IMR-90 (cell line): ENCODE data around the gene CSNK1D. TPM values are rescaled to one million over a fixed set of nuclear protein-coding genes. Genes with fewer than 3 reads are reported as not detected.

Source experiments
- ATAC-seq: fragments of 200-7000 bp; cut with Tn5 transposase; 2 replicates; pipeline ENCODE4 v1.9.1; 2020; ENCODE audit warnings: low read depth, mild to moderate bottlenecking, moderate library complexity
- BruUV-seq: library from RNA; stranded (reverse); fragments of 400-500 nt; replicated peaks from 2 replicates; lab custom pipeline; 2021; lab: Mats Ljungman, UMichigan
- CTCF ChIA-PET: fragments of 300-600 bp; formaldehyde crosslinking; extraction: SDS; loops from one replicate; lab custom pipeline; 2021; ENCODE audit warnings: antibody characterized with exemption; lab: Yijun Ruan, JAX
- POLR2A ChIA-PET: fragments of 300-600 bp; sonication (Branson Sonifier 250); formaldehyde crosslinking; loops from one replicate; lab custom pipeline; 2022; ENCODE audit warnings: antibody characterized with exemption; ENCODE audit not compliant: unreplicated experiment; lab: Charles Lee
- DNase-seq: peaks from one replicate; pipeline ENCODE4 v3.0.0; 2013
- H2AFZ ChIP-seq: replicated peaks from 2 replicates; pipeline ENCODE3; 2013; ENCODE audit warnings: low read length, mild to moderate bottlenecking; ENCODE audit not compliant: poor library complexity
- H2AK5ac ChIP-seq: 2 replicates; pipeline ENCODE4 v1.6.1; 2013; ENCODE audit warnings: low read depth, low read length, inconsistent platforms
- H2AK9ac ChIP-seq: replicated peaks from 2 replicates; pipeline ENCODE3; 2013; ENCODE audit warnings: mild to moderate bottlenecking, low read depth, low read length, moderate library complexity; ENCODE audit not compliant: poor library complexity
- H2BK120ac ChIP-seq: 2 replicates; pipeline ENCODE4 v1.6.1; 2013; ENCODE audit warnings: low read depth, low read length, inconsistent platforms
- H2BK15ac ChIP-seq: 3 replicates; pipeline ENCODE4 v1.6.1; 2013; ENCODE audit warnings: low read depth, low read length, inconsistent platforms
- H2BK20ac ChIP-seq: 2 replicates; pipeline ENCODE4 v1.6.1; 2013; ENCODE audit warnings: low read depth, mild to moderate bottlenecking, inconsistent platforms, low read length, moderate library complexity
- H2BK5ac ChIP-seq: 2 replicates; pipeline ENCODE4 v1.6.1; 2013; ENCODE audit warnings: mild to moderate bottlenecking, low read depth, low read length, inconsistent platforms; ENCODE audit not compliant: poor library complexity, severe bottlenecking
- H3K14ac ChIP-seq: replicated peaks from 2 replicates; pipeline ENCODE4 v1.6.1; 2013; ENCODE audit warnings: low read depth, low read length, inconsistent platforms
- H3K18ac ChIP-seq: 2 replicates; pipeline ENCODE4 v1.6.1; 2013; ENCODE audit warnings: low read depth, low read length, control low read depth
- H3K23ac ChIP-seq: 2 replicates; pipeline ENCODE4 v1.6.1; 2013; ENCODE audit warnings: low read depth, low read length, inconsistent platforms
- H3K27ac ChIP-seq: 2 replicates; pipeline ENCODE4 v1.5.1; 2013; ENCODE audit warnings: mild to moderate bottlenecking, control low read depth, low read length; ENCODE audit not compliant: insufficient read depth
- H3K27me3 ChIP-seq: 2 replicates; pipeline ENCODE4 v1.6.1; 2013; ENCODE audit warnings: low read length; ENCODE audit not compliant: control insufficient read depth, insufficient read depth
- H3K36me3 ChIP-seq: 2 replicates; pipeline ENCODE4 v1.6.1; 2013; ENCODE audit warnings: low read length, mixed read lengths; ENCODE audit not compliant: control insufficient read depth, insufficient read depth
- H3K4ac ChIP-seq: 2 replicates; pipeline ENCODE4 v1.6.1; 2013; ENCODE audit warnings: low read depth, low read length, inconsistent platforms
- H3K4me1 ChIP-seq: 2 replicates; pipeline ENCODE4 v1.6.1; 2013; ENCODE audit warnings: low read length, mixed read lengths; ENCODE audit not compliant: control insufficient read depth, insufficient read depth
- H3K4me2 ChIP-seq: 2 replicates; pipeline ENCODE4 v1.6.1; 2013; ENCODE audit warnings: low read depth, mild to moderate bottlenecking, control low read depth, low read length, moderate library complexity
- H3K4me3 ChIP-seq: 2 replicates; pipeline ENCODE4 v1.5.1; 2013; ENCODE audit warnings: low read depth, mild to moderate bottlenecking, control low read depth, low read length, moderate library complexity; ENCODE audit not compliant: insufficient read depth
- H3K56ac ChIP-seq: 2 replicates; pipeline ENCODE4 v1.6.1; 2013; ENCODE audit warnings: low read length, inconsistent platforms; ENCODE audit not compliant: insufficient read depth; ENCODE audit errors: extremely low read depth
- H3K79me1 ChIP-seq, 2 experiments: 2 replicates each; pipeline ENCODE4 v1.6.1; 2013; ENCODE audit warnings: low read length in 2 of 2, inconsistent platforms in 1 of 2, low read depth in 1 of 2
- H3K9ac ChIP-seq: 2 replicates; pipeline ENCODE4 v1.6.1; 2013; ENCODE audit warnings: low read depth, low read length, control low read depth
- H3K9me1 ChIP-seq: 2 replicates; pipeline ENCODE4 v1.6.1; 2013; ENCODE audit warnings: low read length, inconsistent platforms; ENCODE audit not compliant: insufficient read depth
- H3K9me3 ChIP-seq: 2 replicates; pipeline ENCODE4 v1.6.1; 2013; ENCODE audit warnings: low read length; ENCODE audit not compliant: control insufficient read depth, insufficient read depth
- H4K20me1 ChIP-seq: 2 replicates; pipeline ENCODE4 v1.6.1; 2013; ENCODE audit warnings: low read length, inconsistent platforms; ENCODE audit not compliant: insufficient read depth
- H4K5ac ChIP-seq: 2 replicates; pipeline ENCODE4 v1.6.1; 2013; ENCODE audit warnings: mild to moderate bottlenecking, low read depth, low read length, control low read depth
- H4K8ac ChIP-seq, 2 experiments: 2 replicates each; pipeline ENCODE4 v1.6.1; 2013; ENCODE audit warnings: low read depth in 2 of 2, low read length in 2 of 2, control low read depth in 1 of 2, inconsistent platforms in 1 of 2
- H4K91ac ChIP-seq: 2 replicates; pipeline ENCODE4 v1.6.1; 2013; ENCODE audit warnings: low read depth, low read length, inconsistent platforms; ENCODE audit not compliant: insufficient read depth
- BHLHE40 ChIP-seq: fragments of 150-350 bp; IDR thresholded peaks from 2 replicates; pipeline ENCODE4 v1.6.1; 2016; ENCODE audit warnings: mild to moderate bottlenecking, low read depth, low read length
- CEBPB ChIP-seq: IDR thresholded peaks from 2 replicates; pipeline ENCODE4 v1.6.1; 2012; ENCODE audit warnings: low read depth, low read length, improper control_type of control experiment
- CHD1 ChIP-seq: IDR thresholded peaks from 2 replicates; pipeline ENCODE4 v1.6.1; 2012; ENCODE audit warnings: low read depth, low read length, improper control_type of control experiment
- CTCF ChIP-seq: conservative IDR thresholded peaks from 2 replicates; pipeline ENCODE4 v1.5.1; 2012; ENCODE audit warnings: mild to moderate bottlenecking, low read depth, low read length, improper control_type of control experiment
- ELK1 ChIP-seq: fragments of 150-350 bp; IDR thresholded peaks from 2 replicates; pipeline ENCODE4 v1.6.1; 2016; ENCODE audit warnings: low read depth, mild to moderate bottlenecking, low read length, moderate library complexity, borderline replicate concordance
- MAFK ChIP-seq: IDR thresholded peaks from 2 replicates; pipeline ENCODE4 v1.6.1; 2012; ENCODE audit warnings: low read depth, low read length, improper control_type of control experiment
- MAZ ChIP-seq: IDR thresholded peaks from 2 replicates; pipeline ENCODE4 v1.6.1; 2012; ENCODE audit warnings: low read depth, mild to moderate bottlenecking, low read length, improper control_type of control experiment, moderate library complexity, borderline replicate concordance
- MXI1 ChIP-seq: IDR thresholded peaks from 2 replicates; pipeline ENCODE4 v1.6.1; 2012; ENCODE audit warnings: low read depth, mild to moderate bottlenecking, low read length, moderate library complexity, borderline replicate concordance
- NFE2L2 ChIP-seq: fragments of 150-350 bp; IDR thresholded peaks from 2 replicates; pipeline ENCODE4 v1.6.1; 2016; ENCODE audit warnings: low read depth, mild to moderate bottlenecking, low read length
- POLR2A ChIP-seq: IDR thresholded peaks from 2 replicates; pipeline ENCODE4 v1.6.1; 2012; ENCODE audit warnings: mild to moderate bottlenecking, low read depth, low read length
- RAD21 ChIP-seq: IDR thresholded peaks from 2 replicates; pipeline ENCODE4 v1.6.1; 2012; ENCODE audit warnings: low read length, improper control_type of control experiment
- RCOR1 ChIP-seq: IDR thresholded peaks from 2 replicates; pipeline ENCODE4 v1.6.1; 2012; ENCODE audit warnings: mild to moderate bottlenecking, low read length, improper control_type of control experiment; ENCODE audit not compliant: insufficient replicate concordance
- RFX5 ChIP-seq: IDR thresholded peaks from 2 replicates; pipeline ENCODE4 v1.8.0; 2012; ENCODE audit warnings: low read depth, mild to moderate bottlenecking, low read length, moderate library complexity
- USF2 ChIP-seq: fragments of 150-350 bp; IDR thresholded peaks from 2 replicates; pipeline ENCODE4 v1.6.1; 2017; ENCODE audit warnings: mild to moderate bottlenecking, antibody characterized with exemption, low read length, low read depth
- WGBS, 2 experiments: methylation state at CpG; one replicate each; pipeline versions ENCODE4 v1.1.5 to v1.1.7; 2013; ENCODE audit warnings: missing lambda C conversion rate in 2 of 2; ENCODE audit not compliant: insufficient read length in 1 of 2; ENCODE audit errors: extremely low coverage in 2 of 2; 5-methylcytosine and 5-hydroxymethylcytosine counted together
- dilution Hi-C: fragments of 300-500 bp; cut with HindIII; formaldehyde crosslinking; loops from one replicate; pipeline ENCODE4 v1.14.3; 2018; ENCODE audit warnings: low sequenced_read_pairs; ENCODE audit not compliant: unreplicated experiment
- in situ Hi-C: fragments of 300-500 bp; cut with MboI; formaldehyde crosslinking; loops from 3 replicates; pipeline ENCODE4 v1.14.3; 2019; ENCODE audit warnings: low sequenced_read_pairs, inconsistent platforms, mixed read lengths
- intact Hi-C: fragments of 100-400 bp; cut with micrococcal nuclease; formaldehyde crosslinking; loops from 2 replicates; pipeline ENCODE4 v1.10.0; 2022
- polyA plus RNA-seq, 3 experiments: library from polyadenylated mRNA; depleted of rRNA; stranded (reverse); fragments of >200 nt; gene quantifications; 2 replicates each; pipeline ENCODE4 v1.2.3, GENCODE V29; 2012; ENCODE audit warnings: low replicate concordance in 1 of 3
- total RNA-seq: library from RNA; depleted of rRNA; stranded (reverse); fragments of >200 nt; gene quantifications from 2 replicates; pipeline ENCODE4 v1.2.3, GENCODE V29; 2012

The CSNK1D gene
- total and polyA plus RNA-seq, 2 of the 4 experiments (the other 2 are of a cell fraction): 47.1 to 186 TPM

GRCh38 chr17:82302991-82303943 is 29.8 kb upstream of the CSNK1D start:
- ChIA-PET POLR2A (no interaction called here), CTCF (no interaction called here)
- dilution Hi-C loops (no loop called here), intact Hi-C loops (no loop called here), in situ Hi-C loops (no loop called here)
- Histone ChIP-seq H2BK20ac (no peak overlapping the region), H2BK15ac (no peak overlapping the region), H3K27ac (no peak overlapping the region), H4K5ac (no peak overlapping the region), H3K79me1 (0 out of 4 replicates have a peak, but pooled peaks cover 0 to 4% of the 10 kb centered on the region in 2 experiments), H2AFZ (peak overlapping the region; percentile 41), H3K14ac (no peak overlapping the region), H3K4me3 (no peak overlapping the region), H3K56ac (no peak overlapping the region), H3K23ac (no peak overlapping the region), H3K27me3 (peaks cover 3% of the 10 kb centered on the region), H4K91ac (no peak overlapping the region), H2AK9ac (peak overlapping the region; percentile 37), H3K4me2 (no peak overlapping the region), H3K9me3 (no peaks in the 10 kb centered on the region), H4K20me1 (no peaks in the 10 kb centered on the region; the same call in 1 of the 2 replicates), H2BK120ac (no peak overlapping the region), H3K18ac (no peak overlapping the region), H2BK5ac (no peak overlapping the region), H3K4ac (no peak overlapping the region), H3K4me1 (peaks cover 9% of the 10 kb centered on the region), H2AK5ac (no peak overlapping the region), H3K9me1 (peaks cover 4% of the 10 kb centered on the region; the same call in 1 of the 2 replicates), H4K8ac (no peak overlapping the region), H3K9ac (no peak overlapping the region), H3K36me3 (no peaks in the 10 kb centered on the region)
- 100% methylated on average over 1 of the region's 35 CpGs; no CpG with 5 or more reads in 1 of the 2 experiments for WGBS, 2 experiments
- no peak for ATAC-seq
- no peak for TF ChIP-seq POLR2A
- no peak for TF ChIP-seq CTCF
- no peak for TF ChIP-seq BHLHE40
- no peak for TF ChIP-seq USF2
- no peak for TF ChIP-seq MXI1
- no peak for TF ChIP-seq CEBPB
- TF ChIP-seq RAD21: no peak
- no peak for TF ChIP-seq ELK1
- no peak for TF ChIP-seq MAZ
- no peak for TF ChIP-seq NFE2L2
- no peak for TF ChIP-seq RFX5
- no peak for TF ChIP-seq CHD1
- no peak for TF ChIP-seq MAFK
- TF ChIP-seq RCOR1: no peak
- BruUV-seq: no TSS peak
- no peak for DNase-seq
